ENCODE measurements around the gene IL21R. TPM values are rescaled to one million over a fixed set of nuclear protein-coding genes. Genes with fewer than 3 reads are reported as not detected.

IL21R gene
- total RNA-seq, 4 donors from 2014 or later = 0.15 to 0.58 (median 0.37) TPM

GRCh38 chr16:27476240-27476639 is 74.3 kb downstream of the IL21R start:
- intact Hi-C loops (cut with DNase I; ENCODE audit: low total_unique reads) = no loop called here
- no peak for DNase-seq (ENCODE audit: low spot score in 2 of 2)
- WGBS, 2 donors = 93% methylated on average over 9 of the region's 9 CpGs
- TF ChIP-seq POLR2A (IDR thresholded peaks at IDR 0.05) (no peak), CTCF (IDR thresholded peaks at IDR 0.05) (no peak)
- no peak overlapping the region for H3K4me3 ChIP-seq (ENCODE audit: low read depth, poor library complexity, severe bottlenecking)

GRCh38 chr16:27480761-27481160 is 78.8 kb downstream of the IL21R start:
- no peak for TF ChIP-seq CTCF (IDR thresholded peaks at IDR 0.05)
- TF ChIP-seq POLR2A (IDR thresholded peaks at IDR 0.05) = no peak
- intact Hi-C loops (cut with DNase I; ENCODE audit: low total_unique reads) = no loop called here
- WGBS, 2 donors = 90 to 94% methylated on average over 7 of the region's 7 CpGs
- no peak overlapping the region for H3K4me3 ChIP-seq (ENCODE audit: low read depth, poor library complexity, severe bottlenecking)
- DNase-seq (ENCODE audit: low spot score in 2 of 2) = no peak

- intact Hi-C loops (cut with DNase I; ENCODE audit: low total_unique reads) = no loop called here
- TF ChIP-seq POLR2A (IDR thresholded peaks at IDR 0.05) = no peak
- no peak for TF ChIP-seq CTCF (IDR thresholded peaks at IDR 0.05)
- 89 to 91% methylated on average over 15 of the region's 15 CpGs for WGBS, 2 donors
- H3K4me3 ChIP-seq (ENCODE audit: low read depth, poor library complexity, severe bottlenecking) = no peak overlapping the region
- no peak for DNase-seq (ENCODE audit: low spot score in 2 of 2)
Observed at GRCh38 chr16:27481282-27481934, 79.4 kb downstream of the IL21R start.

- no peak for TF ChIP-seq CTCF (IDR thresholded peaks at IDR 0.05)
- TF ChIP-seq POLR2A (IDR thresholded peaks at IDR 0.05) = no peak
- DNase-seq (ENCODE audit: low spot score in 2 of 2) = no peak
- intact Hi-C loops (cut with DNase I; ENCODE audit: low total_unique reads) = no loop called here
- no peak overlapping the region for H3K4me3 ChIP-seq (ENCODE audit: low read depth, poor library complexity, severe bottlenecking)
- 92 to 95% methylated on average over 10 of the region's 10 CpGs for WGBS, 2 donors
Observed at GRCh38 chr16:27482397-27483087, 80.6 kb downstream of the IL21R start.

- 94% methylated on average over 5 of the region's 5 CpGs for WGBS, 2 donors
- no peak for DNase-seq (ENCODE audit: low spot score in 2 of 2)
- H3K4me3 ChIP-seq (ENCODE audit: low read depth, poor library complexity, severe bottlenecking) = no peak overlapping the region
- no peak for TF ChIP-seq CTCF (IDR thresholded peaks at IDR 0.05)
- intact Hi-C loops (cut with DNase I; ENCODE audit: low total_unique reads) = no loop called here
Observed at GRCh38 chr16:27483088-27483437, 81.1 kb downstream of the IL21R start.

Measured in lower leg skin (tissue), 4 donors.